Measurements from ENCODE around the gene MUL1. TPM values are rescaled to one million over a fixed set of nuclear protein-coding genes. Genes with fewer than 3 reads are reported as not detected.

MUL1 gene
- 20.6 and 29.6 TPM in 2 replicates for total RNA-seq

GRCh38 chr1:20507564-20508410, at the start of gene MUL1:
TSS of gene MUL1 (minus strand) at chr1:20508151. CDS start at chr1:20508024, 127 bp downstream.

GRCh38 chr1:20551945-20552727, 44.2 kb upstream of the MUL1 start, which contains the start of gene FAM43B:
TSS of gene FAM43B (plus strand) at chr1:20552573. CDS start at chr1:20552974, 401 bp downstream.

GRCh38 chr1:20485527-20486456, 22.2 kb downstream of the MUL1 start, which contains the start of gene CAMK2N1:
TSS of gene CAMK2N1 (minus strand) at chr1:20486210. CDS start at chr1:20485379, 831 bp downstream.

Other genes with a start within 250 kb of the MUL1 start
- not detected in 2 replicates for gene VWA5B1, start 217.3 kb downstream of the MUL1 start, total RNA-seq
- 7.5 and 11.1 TPM in 2 replicates for gene CAMK2N1, start 21.9 kb downstream of the MUL1 start, total RNA-seq
- under 0.01 TPM in 1 of 2 replicates, not detected in the other for gene FAM43B, start 44.4 kb upstream of the MUL1 start, total RNA-seq
- 0.37 and 0.85 TPM in 2 replicates for gene CDA, start 80.9 kb upstream of the MUL1 start, total RNA-seq
- gene PINK1, start 125.3 kb upstream of the MUL1 start, total RNA-seq = 68.7 and 83.2 TPM in 2 replicates
- gene DDOST, start 153.2 kb upstream of the MUL1 start, total RNA-seq = 357 and 409 TPM in 2 replicates
- gene KIF17, start 209.9 kb upstream of the MUL1 start, total RNA-seq = 0.71 and 2.9 TPM in 2 replicates
- gene SH2D5, start 224.6 kb upstream of the MUL1 start, total RNA-seq = 2.4 and 6.4 TPM in 2 replicates